HepG2 (cell line): ENCODE results near the gene CCN2. TPM values are rescaled to one million over a fixed set of nuclear protein-coding genes. Genes with fewer than 3 reads are reported as not detected.

ENCODE experiments used
- CC2D1A ChIP-seq: sonication (generic); formaldehyde crosslinking; IDR thresholded peaks from 2 replicates; pipeline ENCODE4 v1.8.1; 2023; ENCODE audit warnings: mild to moderate bottlenecking, missing genetic modification reagents
- CREM ChIP-seq, 2 experiments: sonication (generic) in 1 of 2; formaldehyde crosslinking in 1 of 2; IDR thresholded peaks; 2 replicates each; pipeline versions ENCODE4 v1.4.0 to v1.6.1; 2016 to 2020; ENCODE audit warnings: antibody characterized with exemption in 1 of 2, mild to moderate bottlenecking in 1 of 2, missing genetic modification reagents in 1 of 2
- KLF12 ChIP-seq: sonication (generic); formaldehyde crosslinking; IDR thresholded peaks from 2 replicates; pipeline ENCODE4 v1.4.0; 2020; ENCODE audit warnings: missing genetic modification reagents, borderline replicate concordance
- NCOR1 ChIP-seq: fragments of 200-600 bp; sonication (generic); IDR thresholded peaks from 2 replicates; pipeline ENCODE4 v1.7.0; 2017; ENCODE audit warnings: antibody characterized with exemption, low read length, borderline replicate concordance
- NFYC ChIP-seq: IDR thresholded peaks from 2 replicates; pipeline ENCODE4 v1.6.1; 2016; ENCODE audit warnings: missing genetic modification reagents, missing compliant biosample characterization
- NR0B2 ChIP-seq: sonication (generic); formaldehyde crosslinking; IDR thresholded peaks from 2 replicates; pipeline ENCODE4 v1.4.0; 2020; ENCODE audit warnings: mild to moderate bottlenecking, missing genetic modification reagents
- PHF20 ChIP-seq: sonication (generic); formaldehyde crosslinking; IDR thresholded peaks from 2 replicates; pipeline ENCODE4 v1.5.0; 2020; ENCODE audit warnings: mild to moderate bottlenecking, missing genetic modification reagents
- PLRG1 ChIP-seq: fragments of 450-650 bp; conservative IDR thresholded peaks from 2 replicates; pipeline ENCODE4 v1.6.1; 2016
- UBTF ChIP-seq: sonication (generic); formaldehyde crosslinking; IDR thresholded peaks from 2 replicates; pipeline ENCODE4 v1.4.0; 2020; ENCODE audit warnings: mild to moderate bottlenecking, missing genetic modification reagents
- ZFP36L2 ChIP-seq: sonication (generic); formaldehyde crosslinking; IDR thresholded peaks from 2 replicates; pipeline ENCODE4 v1.4.0; 2020; ENCODE audit warnings: missing genetic modification reagents
- ZNF160 ChIP-seq: sonication (generic); formaldehyde crosslinking; IDR thresholded peaks from 2 replicates; pipeline ENCODE4 v1.8.0; 2022; ENCODE audit warnings: mild to moderate bottlenecking, inconsistent platforms, missing genetic modification reagents
- ZNF263 ChIP-seq: sonication (generic); formaldehyde crosslinking; IDR thresholded peaks from 2 replicates; pipeline ENCODE4 v1.4.0; 2020; ENCODE audit warnings: missing genetic modification reagents
- ZNF280D ChIP-seq: sonication (generic); formaldehyde crosslinking; IDR thresholded peaks from 2 replicates; pipeline ENCODE4 v1.5.1; 2020; ENCODE audit warnings: mild to moderate bottlenecking, missing genetic modification reagents
- ZNF678 ChIP-seq: sonication (generic); formaldehyde crosslinking; IDR thresholded peaks from 2 replicates; pipeline ENCODE4 v1.4.0; 2020; ENCODE audit warnings: mild to moderate bottlenecking, missing genetic modification reagents
- ZNF891 ChIP-seq: sonication (generic); formaldehyde crosslinking; IDR thresholded peaks from 2 replicates; pipeline ENCODE4 v1.5.0; 2020; ENCODE audit warnings: mild to moderate bottlenecking, missing genetic modification reagents
- ZSCAN31 ChIP-seq: sonication (generic); formaldehyde crosslinking; IDR thresholded peaks from 2 replicates; pipeline ENCODE4 v1.5.0; 2020; ENCODE audit warnings: low read depth, mild to moderate bottlenecking, missing genetic modification reagents
- polyA plus RNA-seq, 8 experiments: library from polyadenylated mRNA; depleted of rRNA in 3 of 8; stranded (reverse) in 7 of 8; unstranded in 1 of 8; fragments of >200 nt; fragmentation: Illumina TruSeq in 4 of 8; extraction: Trizol in 4 of 8; gene quantifications; 2 replicates each; pipeline versions ENCODE4 v1.2.1 to v1.2.3, GENCODE V29; 2011 to 2016; ENCODE audit warnings: low read depth in 4 of 8, missing spikeins in 1 of 8, mixed read lengths in 1 of 8; ENCODE audit not compliant: insufficient read depth in 1 of 8
- total RNA-seq, 5 experiments: library from RNA; depleted of rRNA; stranded (reverse); fragments of >200 nt; fragmentation: Illumina TruSeq; extraction: Trizol; gene quantifications; 2 replicates each; pipeline ENCODE4 v1.2.3, GENCODE V29; 2016; ENCODE audit warnings: low read depth in 1 of 5
- TF ChIP-seq, protein P1 (sequence below): sonication (generic); formaldehyde crosslinking; IDR thresholded peaks from 2 replicates; pipeline ENCODE4 v1.4.0; 2020; ENCODE audit warnings: missing genetic modification reagents
- TF ChIP-seq, protein P2 (sequence below): sonication (generic); formaldehyde crosslinking; IDR thresholded peaks from 2 replicates; pipeline ENCODE4 v1.5.0; 2020; ENCODE audit warnings: mild to moderate bottlenecking, missing genetic modification reagents
- TF ChIP-seq, protein P3 (sequence below): IDR thresholded peaks from 2 replicates; pipeline ENCODE4 v1.6.1; 2016

The CCN2 gene
- total and polyA plus RNA-seq, 2 of the 13 experiments (the other 11 are each of a cell fraction or from before 2014, with no cell fraction given), result 34.7 to 316 TPM

- TF ChIP-seq, protein P1, sequence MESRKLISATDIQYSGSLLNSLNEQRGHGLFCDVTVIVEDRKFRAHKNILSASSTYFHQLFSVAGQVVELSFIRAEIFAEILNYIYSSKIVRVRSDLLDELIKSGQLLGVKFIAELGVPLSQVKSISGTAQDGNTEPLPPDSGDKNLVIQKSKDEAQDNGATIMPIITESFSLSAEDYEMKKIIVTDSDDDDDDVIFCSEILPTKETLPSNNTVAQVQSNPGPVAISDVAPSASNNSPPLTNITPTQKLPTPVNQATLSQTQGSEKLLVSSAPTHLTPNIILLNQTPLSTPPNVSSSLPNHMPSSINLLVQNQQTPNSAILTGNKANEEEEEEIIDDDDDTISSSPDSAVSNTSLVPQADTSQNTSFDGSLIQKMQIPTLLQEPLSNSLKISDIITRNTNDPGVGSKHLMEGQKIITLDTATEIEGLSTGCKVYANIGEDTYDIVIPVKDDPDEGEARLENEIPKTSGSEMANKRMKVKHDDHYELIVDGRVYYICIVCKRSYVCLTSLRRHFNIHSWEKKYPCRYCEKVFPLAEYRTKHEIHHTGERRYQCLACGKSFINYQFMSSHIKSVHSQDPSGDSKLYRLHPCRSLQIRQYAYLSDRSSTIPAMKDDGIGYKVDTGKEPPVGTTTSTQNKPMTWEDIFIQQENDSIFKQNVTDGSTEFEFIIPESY, result peak; percentile 56; the same call in 1 of the 2 replicates
- TF ChIP-seq KLF12 (no peak), ZNF263 (peak; percentile 41; the same call in 1 of the 2 replicates), PLRG1 (no peak), ZFP36L2 (no peak), ZNF280D (CRISPR knock-in tag) (no peak), ZSCAN31 (0 out of 2 replicates have a peak, but pooled peaks have one; percentile 35), ZNF678 (CRISPR knock-in tag) (no peak), ZNF160 (CRISPR knock-in tag) (no peak), PHF20 (CRISPR knock-in tag) (no peak), CREM (IDR thresholded peaks at IDR 0.05) (peak; percentile 71), CREM (CRISPR knock-in tag; IDR thresholded peaks at IDR 0.05) (no peak), UBTF (no peak), CC2D1A (CRISPR knock-in tag) (no peak), ZNF891 (CRISPR knock-in tag) (no peak), NR0B2 (no peak), NCOR1 (peak; percentile 80; the same call in 1 of the 2 replicates), NFYC (0 out of 2 replicates have a peak, but pooled peaks have one; percentile 16)
- TF ChIP-seq, protein P2, sequence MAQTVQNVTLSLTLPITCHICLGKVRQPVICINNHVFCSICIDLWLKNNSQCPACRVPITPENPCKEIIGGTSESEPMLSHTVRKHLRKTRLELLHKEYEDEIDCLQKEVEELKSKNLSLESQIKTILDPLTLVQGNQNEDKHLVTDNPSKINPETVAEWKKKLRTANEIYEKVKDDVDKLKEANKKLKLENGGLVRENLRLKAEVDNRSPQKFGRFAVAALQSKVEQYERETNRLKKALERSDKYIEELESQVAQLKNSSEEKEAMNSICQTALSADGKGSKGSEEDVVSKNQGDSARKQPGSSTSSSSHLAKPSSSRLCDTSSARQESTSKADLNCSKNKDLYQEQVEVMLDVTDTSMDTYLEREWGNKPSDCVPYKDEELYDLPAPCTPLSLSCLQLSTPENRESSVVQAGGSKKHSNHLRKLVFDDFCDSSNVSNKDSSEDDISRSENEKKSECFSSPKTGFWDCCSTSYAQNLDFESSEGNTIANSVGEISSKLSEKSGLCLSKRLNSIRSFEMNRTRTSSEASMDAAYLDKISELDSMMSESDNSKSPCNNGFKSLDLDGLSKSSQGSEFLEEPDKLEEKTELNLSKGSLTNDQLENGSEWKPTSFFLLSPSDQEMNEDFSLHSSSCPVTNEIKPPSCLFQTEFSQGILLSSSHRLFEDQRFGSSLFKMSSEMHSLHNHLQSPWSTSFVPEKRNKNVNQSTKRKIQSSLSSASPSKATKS (CRISPR knock-in tag), result 0 out of 2 replicates have a peak, but pooled peaks have one; percentile 59
- TF ChIP-seq, protein P3, sequence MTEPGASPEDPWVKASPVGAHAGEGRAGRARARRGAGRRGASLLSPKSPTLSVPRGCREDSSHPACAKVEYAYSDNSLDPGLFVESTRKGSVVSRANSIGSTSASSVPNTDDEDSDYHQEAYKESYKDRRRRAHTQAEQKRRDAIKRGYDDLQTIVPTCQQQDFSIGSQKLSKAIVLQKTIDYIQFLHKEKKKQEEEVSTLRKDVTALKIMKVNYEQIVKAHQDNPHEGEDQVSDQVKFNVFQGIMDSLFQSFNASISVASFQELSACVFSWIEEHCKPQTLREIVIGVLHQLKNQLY (CRISPR knock-in tag), result peak; percentile 95
Measured at GRCh38 chr6:131976545-131977061, 25.4 kb upstream of the CCN2 start (continued).
